ENCODE measurements around the gene RIMKLA. TPM values are rescaled to one million over a fixed set of nuclear protein-coding genes. Genes with fewer than 3 reads are reported as not detected.

RIMKLA gene
- total and polyA plus RNA-seq, 2 of the 13 experiments (the other 11 are each of a cell fraction or from before 2014, with no cell fraction given), result 2.5 to 3.8 TPM

DNA sequence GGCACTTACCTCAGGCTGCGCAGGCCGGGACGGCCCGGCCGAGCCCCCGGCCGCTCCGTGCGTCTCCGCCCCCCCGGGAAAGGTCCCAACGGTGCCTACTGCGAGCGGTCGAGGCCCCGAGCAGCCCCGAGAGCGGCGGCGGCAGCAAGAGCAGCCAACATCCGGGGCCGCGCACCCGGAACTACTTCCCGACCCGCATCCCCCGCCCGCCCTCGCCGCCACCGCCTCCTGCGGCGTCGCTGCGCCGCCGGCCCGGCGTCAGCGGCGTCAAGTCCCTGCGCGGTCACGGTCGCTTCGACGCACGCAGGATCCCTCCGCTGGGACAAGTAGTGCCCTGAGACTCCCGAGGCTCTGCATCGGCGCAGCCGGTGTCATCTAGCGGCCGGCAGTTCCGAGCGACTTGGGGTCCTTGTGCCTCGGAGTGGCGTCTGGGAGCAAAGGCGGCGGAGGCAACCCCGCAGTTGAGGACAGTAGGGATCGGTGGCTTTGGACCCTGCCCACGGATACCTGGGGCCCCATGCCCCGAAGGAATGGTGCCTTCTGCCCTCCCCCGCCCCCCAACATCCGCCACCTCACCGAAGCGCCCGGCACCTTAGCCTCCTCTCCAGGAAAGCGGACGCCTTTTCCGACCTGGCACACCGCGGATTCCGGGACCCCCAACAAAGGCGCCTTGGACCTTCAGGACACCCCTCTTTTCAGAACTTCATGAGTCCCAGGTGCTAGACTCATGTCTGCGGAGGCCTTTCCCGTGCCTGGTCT is 45.4 kb upstream of the RIMKLA start, which contains the start of gene FOXJ3 (continued):
- TF ChIP-seq, protein P1, sequence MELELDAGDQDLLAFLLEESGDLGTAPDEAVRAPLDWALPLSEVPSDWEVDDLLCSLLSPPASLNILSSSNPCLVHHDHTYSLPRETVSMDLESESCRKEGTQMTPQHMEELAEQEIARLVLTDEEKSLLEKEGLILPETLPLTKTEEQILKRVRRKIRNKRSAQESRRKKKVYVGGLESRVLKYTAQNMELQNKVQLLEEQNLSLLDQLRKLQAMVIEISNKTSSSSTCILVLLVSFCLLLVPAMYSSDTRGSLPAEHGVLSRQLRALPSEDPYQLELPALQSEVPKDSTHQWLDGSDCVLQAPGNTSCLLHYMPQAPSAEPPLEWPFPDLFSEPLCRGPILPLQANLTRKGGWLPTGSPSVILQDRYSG (CRISPR knock-in tag; IDR thresholded peaks at IDR 0.05), result 0 out of 2 replicates have a peak, but pooled peaks have one; percentile 37
- TF ChIP-seq, protein P2, sequence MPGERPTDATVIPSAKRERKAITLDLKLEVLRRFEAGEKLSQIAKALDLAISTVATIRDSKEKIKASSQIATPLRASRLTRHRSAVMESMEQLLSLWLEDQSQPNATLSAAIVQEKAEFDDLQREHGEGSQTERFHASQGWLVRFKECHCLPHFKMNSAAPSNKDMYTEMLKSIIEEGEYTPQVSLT (CRISPR knock-in tag; IDR thresholded peaks at IDR 0.05; ENCODE audit: borderline replicate concordance, low read depth), result no peak
- TF ChIP-seq THYN1 (CRISPR knock-in tag; IDR thresholded peaks at IDR 0.05; ENCODE audit: borderline replicate concordance, low read depth) (no peak), KDM4B (CRISPR knock-in tag; IDR thresholded peaks at IDR 0.05) (peak; percentile 66; the same call in 1 of the 2 replicates), RNF2 (conservative IDR thresholded peaks at IDR 0.05; ENCODE audit: low read depth) (no peak), SP5 (CRISPR knock-in tag; IDR thresholded peaks at IDR 0.05; ENCODE audit: borderline replicate concordance, low read depth) (0 out of 2 replicates have a peak, but pooled peaks have one; percentile 21), IRX3 (CRISPR knock-in tag; IDR thresholded peaks at IDR 0.05; ENCODE audit: borderline replicate concordance, low read depth) (peak; percentile 86), MBNL3 (CRISPR knock-in tag; conservative IDR thresholded peaks at IDR 0.05) (no peak), ZNF562 (CRISPR knock-in tag; IDR thresholded peaks at IDR 0.05; ENCODE audit: borderline replicate concordance) (no peak), POLR2AphosphoS5 (IDR thresholded peaks at IDR 0.05; ENCODE audit: low read depth, low read length) (peak; percentile 82), FOXO1 (CRISPR knock-in tag; IDR thresholded peaks at IDR 0.05) (peak; percentile 86), RELA (CRISPR knock-in tag; IDR thresholded peaks at IDR 0.05) (peak; percentile 91; the same call in 1 of the 2 replicates), POGZ (CRISPR knock-in tag; IDR thresholded peaks at IDR 0.05) (peak; percentile 98), HES4 (CRISPR knock-in tag; IDR thresholded peaks at IDR 0.05; ENCODE audit: borderline replicate concordance) (no peak), NR2F2 (IDR thresholded peaks at IDR 0.05; ENCODE audit: borderline replicate concordance, low read depth) (peak; percentile 17; the same call in 1 of the 2 replicates), SPEN (CRISPR knock-in tag; IDR thresholded peaks at IDR 0.05; ENCODE audit: low read depth) (peak; percentile 99), XBP1 (CRISPR knock-in tag; IDR thresholded peaks at IDR 0.05) (0 out of 2 replicates have a peak, but pooled peaks have one; percentile 23), ZNF816 (CRISPR knock-in tag; IDR thresholded peaks at IDR 0.05; ENCODE audit: borderline replicate concordance) (peak; percentile 29; the same call in 1 of the 2 replicates), ZFAT (CRISPR knock-in tag; conservative IDR thresholded peaks at IDR 0.05) (no peak), TBP (CRISPR knock-in tag; IDR thresholded peaks at IDR 0.05) (peak; percentile 65; the same call in 1 of the 2 replicates), ZKSCAN1 (IDR thresholded peaks at IDR 0.05; ENCODE audit: low read length) (peak; percentile 60; the same call in 1 of the 2 replicates), ATF7 (IDR thresholded peaks at IDR 0.05) (no peak), ATF7 (CRISPR knock-in tag; IDR thresholded peaks at IDR 0.05) (no peak; the same call in 1 of the 2 replicates), RARG (CRISPR knock-in tag; IDR thresholded peaks at IDR 0.05; ENCODE audit: low read depth) (no peak), MEIS2 (CRISPR knock-in tag; IDR thresholded peaks at IDR 0.05) (peak; percentile 97)
- TF ChIP-seq, protein P3, sequence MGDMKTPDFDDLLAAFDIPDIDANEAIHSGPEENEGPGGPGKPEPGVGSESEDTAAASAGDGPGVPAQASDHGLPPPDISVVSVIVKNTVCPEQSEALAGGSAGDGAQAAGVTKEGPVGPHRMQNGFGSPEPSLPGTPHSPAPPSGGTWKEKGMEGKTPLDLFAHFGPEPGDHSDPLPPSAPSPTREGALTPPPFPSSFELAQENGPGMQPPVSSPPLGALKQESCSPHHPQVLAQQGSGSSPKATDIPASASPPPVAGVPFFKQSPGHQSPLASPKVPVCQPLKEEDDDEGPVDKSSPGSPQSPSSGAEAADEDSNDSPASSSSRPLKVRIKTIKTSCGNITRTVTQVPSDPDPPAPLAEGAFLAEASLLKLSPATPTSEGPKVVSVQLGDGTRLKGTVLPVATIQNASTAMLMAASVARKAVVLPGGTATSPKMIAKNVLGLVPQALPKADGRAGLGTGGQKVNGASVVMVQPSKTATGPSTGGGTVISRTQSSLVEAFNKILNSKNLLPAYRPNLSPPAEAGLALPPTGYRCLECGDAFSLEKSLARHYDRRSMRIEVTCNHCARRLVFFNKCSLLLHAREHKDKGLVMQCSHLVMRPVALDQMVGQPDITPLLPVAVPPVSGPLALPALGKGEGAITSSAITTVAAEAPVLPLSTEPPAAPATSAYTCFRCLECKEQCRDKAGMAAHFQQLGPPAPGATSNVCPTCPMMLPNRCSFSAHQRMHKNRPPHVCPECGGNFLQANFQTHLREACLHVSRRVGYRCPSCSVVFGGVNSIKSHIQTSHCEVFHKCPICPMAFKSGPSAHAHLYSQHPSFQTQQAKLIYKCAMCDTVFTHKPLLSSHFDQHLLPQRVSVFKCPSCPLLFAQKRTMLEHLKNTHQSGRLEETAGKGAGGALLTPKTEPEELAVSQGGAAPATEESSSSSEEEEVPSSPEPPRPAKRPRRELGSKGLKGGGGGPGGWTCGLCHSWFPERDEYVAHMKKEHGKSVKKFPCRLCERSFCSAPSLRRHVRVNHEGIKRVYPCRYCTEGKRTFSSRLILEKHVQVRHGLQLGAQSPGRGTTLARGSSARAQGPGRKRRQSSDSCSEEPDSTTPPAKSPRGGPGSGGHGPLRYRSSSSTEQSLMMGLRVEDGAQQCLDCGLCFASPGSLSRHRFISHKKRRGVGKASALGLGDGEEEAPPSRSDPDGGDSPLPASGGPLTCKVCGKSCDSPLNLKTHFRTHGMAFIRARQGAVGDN (CRISPR knock-in tag; IDR thresholded peaks at IDR 0.05), result peak; percentile 93

All from HepG2 (cell line).